ENCODE results near the gene AIG1. TPM values are rescaled to one million over a fixed set of nuclear protein-coding genes. Genes with fewer than 3 reads are reported as not detected.
A peak's percentile ranks its signal among the peaks of the same experiment; 100 is the strongest.
"Not testable (repeated sequence)": the region's sequence is repeated elsewhere in the genome, so short reads cannot be mapped to it uniquely, and the experiment has no call there.

Gene AIG1
- total and polyA plus RNA-seq, 2 experiments from 2014 or later, result 44.7 to 46.9 TPM

DNA sequence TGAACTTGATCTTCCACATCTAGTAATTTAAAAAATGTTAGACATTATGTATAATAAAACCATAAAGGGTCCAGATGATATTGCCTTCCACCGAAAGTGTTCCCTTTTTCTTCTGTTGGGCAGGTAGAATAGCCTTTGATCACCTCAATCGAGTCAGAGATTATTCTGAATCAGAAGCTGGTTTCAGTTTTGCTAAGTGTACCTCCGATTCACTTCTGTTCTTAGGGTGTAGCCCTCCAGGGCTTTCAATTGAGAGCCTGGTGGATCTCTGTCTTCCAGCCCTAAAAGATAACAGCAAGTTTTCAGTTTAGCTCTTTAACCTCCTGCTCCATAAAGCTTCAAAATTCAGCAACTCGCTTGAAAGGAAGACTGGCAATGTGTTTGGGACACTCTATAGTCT, 21.1 kb upstream of the AIG1 start:
- Histone ChIP-seq H3K9ac (no peak overlapping the region), H3K4me1 (ENCODE audit: insufficient read depth) (no peaks in the 10 kb centered on the region), H3K9me3 (ENCODE audit: low read depth) (no peaks in the 10 kb centered on the region), H2AFZ (peak overlapping the region; percentile 10; the same call in 1 of the 2 replicates), H3K36me3 (ENCODE audit: low read depth) (no peaks in the 10 kb centered on the region), H3K79me2 (ENCODE audit: insufficient read depth) (no peaks in the 10 kb centered on the region), H3K27ac (no peak overlapping the region), H3K27me3 (replicated peaks; ENCODE audit: insufficient read depth) (no peaks in the 10 kb centered on the region), H3K4me3 (no peak overlapping the region), H3F3A (ENCODE audit: insufficient read depth) (no peaks in the 10 kb centered on the region), H3K9me2 (ENCODE audit: insufficient read depth) (no peaks in the 10 kb centered on the region; the same call in 1 of the 2 replicates), H4K20me1 (ENCODE audit: insufficient read depth) (no peaks in the 10 kb centered on the region), H3K4me2 (ENCODE audit: unreplicated experiment) (no peak overlapping the region)
- no peak for DNase-seq
- TF ChIP-seq EZH2phosphoT487 (IDR thresholded peaks at IDR 0.05; ENCODE audit: insufficient read depth, low read depth), result no peak
- in situ Hi-C loops (cut with MboI), result no loop called here
- 83 to 89% methylated on average over 4 of the region's 4 CpGs for WGBS, 2 experiments (ENCODE audit: low coverage in 1 of 2, low lambda C conversion rate in 2 of 2, missing lambda C conversion rate in 2 of 2)

DNA sequence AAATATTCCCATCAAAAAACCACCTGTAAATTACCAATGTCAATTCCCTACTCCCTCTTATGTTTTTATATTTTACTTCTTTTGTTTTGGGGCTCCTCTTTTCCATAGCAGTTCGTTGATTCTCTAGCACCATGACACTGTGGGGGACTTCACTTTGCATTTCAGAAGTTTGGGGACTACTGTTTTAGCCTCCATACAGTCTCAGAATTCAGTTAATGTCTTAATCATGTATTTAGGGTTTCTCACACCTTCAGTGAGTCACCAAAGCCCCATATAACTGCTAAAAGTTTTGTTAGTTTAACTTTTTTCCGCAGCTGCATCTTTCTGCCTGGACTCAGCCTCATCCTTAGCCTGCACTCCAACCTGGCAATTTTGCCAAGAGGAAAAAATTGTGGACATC, 20.7 kb upstream of the AIG1 start:
- H3K9me3 ChIP-seq (ENCODE audit: low read depth), result no peaks in the 10 kb centered on the region
- no peaks in the 10 kb centered on the region for H3K79me2 ChIP-seq (ENCODE audit: insufficient read depth)
- TF ChIP-seq EZH2 (IDR thresholded peaks at IDR 0.05; ENCODE audit: insufficient read depth, poor library complexity, severe bottlenecking) (no peak), EZH2phosphoT487 (IDR thresholded peaks at IDR 0.05; ENCODE audit: insufficient read depth, low read depth) (no peak)
- no peaks in the 10 kb centered on the region for H3K36me3 ChIP-seq (ENCODE audit: low read depth)
- H3K9ac ChIP-seq, result no peak overlapping the region
- 77 to 92% methylated on average over 2 of the region's 2 CpGs for WGBS, 2 experiments (ENCODE audit: low coverage in 1 of 2, low lambda C conversion rate in 2 of 2, missing lambda C conversion rate in 2 of 2)
- no peaks in the 10 kb centered on the region for H3K4me1 ChIP-seq (ENCODE audit: insufficient read depth)
- H3K9me2 ChIP-seq (ENCODE audit: insufficient read depth), result no peaks in the 10 kb centered on the region; the same call in 1 of the 2 replicates
- DNase-seq, result no peak
- no peak overlapping the region for H3K27ac ChIP-seq
- no peaks in the 10 kb centered on the region for H3F3A ChIP-seq (ENCODE audit: insufficient read depth)
- no peaks in the 10 kb centered on the region for H4K20me1 ChIP-seq (ENCODE audit: insufficient read depth)
- H3K27me3 ChIP-seq (replicated peaks; ENCODE audit: insufficient read depth), result no peaks in the 10 kb centered on the region
- in situ Hi-C loops (cut with MboI), result no loop called here
- no peak overlapping the region for H3K4me3 ChIP-seq
- H2AFZ ChIP-seq, result peak overlapping the region; percentile 10; the same call in 1 of the 2 replicates
- no peak overlapping the region for H3K4me2 ChIP-seq (ENCODE audit: unreplicated experiment)

DNA sequence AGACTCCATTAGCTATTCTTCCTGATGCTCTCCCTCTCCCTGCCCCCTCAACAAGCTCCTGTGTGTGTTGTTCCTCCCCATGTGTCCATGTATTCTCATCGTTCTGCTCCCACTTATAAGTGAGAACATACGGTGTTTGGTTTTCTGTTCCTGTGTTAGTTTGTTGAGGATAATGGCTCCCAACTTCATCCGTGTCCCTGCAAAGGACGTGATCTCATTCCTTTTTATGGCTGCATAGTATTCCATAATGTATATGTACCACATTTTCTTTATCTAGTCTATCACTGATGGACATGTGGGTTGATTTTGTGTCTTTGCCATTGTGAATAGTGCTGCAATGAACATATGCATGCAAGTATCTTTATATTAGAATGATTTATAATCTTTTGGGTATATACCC, 16.3 kb upstream of the AIG1 start:
- H3K27ac ChIP-seq; H3K4me1 ChIP-seq (ENCODE audit: insufficient read depth); DNase-seq; H3K9ac ChIP-seq; in situ Hi-C loops (cut with MboI); H3F3A ChIP-seq (ENCODE audit: insufficient read depth); H3K9me2 ChIP-seq (ENCODE audit: insufficient read depth); H2AFZ ChIP-seq; H3K36me3 ChIP-seq (ENCODE audit: low read depth); H3K4me3 ChIP-seq; H3K4me2 ChIP-seq (ENCODE audit: unreplicated experiment); H3K9me3 ChIP-seq (ENCODE audit: low read depth); H3K27me3 ChIP-seq (replicated peaks; ENCODE audit: insufficient read depth); H4K20me1 ChIP-seq (ENCODE audit: insufficient read depth); H3K79me2 ChIP-seq (ENCODE audit: insufficient read depth): not testable (repeated sequence)
- WGBS, 2 experiments (ENCODE audit: low coverage in 1 of 2, low lambda C conversion rate in 2 of 2, missing lambda C conversion rate in 2 of 2), result 71 to 72% methylated on average over 4 of the region's 4 CpGs

GRCh38 chr6:143049611-143050010, 11.1 kb upstream of the AIG1 start:
- H3K36me3 ChIP-seq (ENCODE audit: low read depth), result no peaks in the 10 kb centered on the region
- no peak overlapping the region for H3K9ac ChIP-seq
- WGBS, 2 experiments (ENCODE audit: low coverage in 1 of 2, low lambda C conversion rate in 2 of 2, missing lambda C conversion rate in 2 of 2), result 74 to 79% methylated on average over 10 of the region's 10 CpGs
- H3K9me2 ChIP-seq (ENCODE audit: insufficient read depth), result no peaks in the 10 kb centered on the region
- no peak overlapping the region for H3K4me3 ChIP-seq
- H3K4me1 ChIP-seq (ENCODE audit: insufficient read depth), result no peaks in the 10 kb centered on the region
- no peaks in the 10 kb centered on the region for H3K79me2 ChIP-seq (ENCODE audit: insufficient read depth)
- no peaks in the 10 kb centered on the region for H4K20me1 ChIP-seq (ENCODE audit: insufficient read depth)
- no peaks in the 10 kb centered on the region for H3F3A ChIP-seq (ENCODE audit: insufficient read depth)
- H3K9me3 ChIP-seq (ENCODE audit: low read depth), result no peaks in the 10 kb centered on the region
- no peaks in the 10 kb centered on the region for H3K27me3 ChIP-seq (replicated peaks; ENCODE audit: insufficient read depth)
- no peak for DNase-seq
- no peak for TF ChIP-seq EZH2phosphoT487 (IDR thresholded peaks at IDR 0.05; ENCODE audit: insufficient read depth, low read depth)
- no peak for TF ChIP-seq EZH2 (IDR thresholded peaks at IDR 0.05; ENCODE audit: insufficient read depth, poor library complexity, severe bottlenecking)
- no peak overlapping the region for H2AFZ ChIP-seq
- H3K4me2 ChIP-seq (ENCODE audit: unreplicated experiment), result no peak overlapping the region
- H3K27ac ChIP-seq, result no peak overlapping the region
- in situ Hi-C loops (cut with MboI), result no loop called here

DNA sequence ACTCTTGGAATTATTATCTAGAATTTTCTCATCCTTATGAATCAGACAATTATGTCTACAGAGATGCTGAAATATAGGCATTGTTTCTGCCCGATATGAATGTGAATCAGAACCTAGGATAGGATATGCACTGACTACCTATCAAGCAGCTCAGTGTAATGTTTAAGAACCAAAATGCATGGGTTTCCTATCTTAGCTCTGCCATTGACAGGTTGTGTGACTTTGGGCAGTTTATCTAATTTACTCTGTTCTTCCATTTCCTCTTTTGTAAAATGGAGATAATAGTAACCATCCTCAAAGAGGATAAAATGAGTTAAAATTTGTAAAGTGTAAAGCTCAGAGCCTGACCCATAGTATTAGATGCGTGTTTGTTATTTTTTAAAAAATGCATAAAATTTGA, 10.2 kb upstream of the AIG1 start:
- 91 to 99% methylated on average over 2 of the region's 2 CpGs for WGBS, 2 experiments (ENCODE audit: low coverage in 1 of 2, low lambda C conversion rate in 2 of 2, missing lambda C conversion rate in 2 of 2)
- H3K9me2 ChIP-seq (ENCODE audit: insufficient read depth), result no peaks in the 10 kb centered on the region
- H2AFZ ChIP-seq, result no peak overlapping the region
- H3K9ac ChIP-seq, result no peak overlapping the region
- no peak for TF ChIP-seq EZH2 (IDR thresholded peaks at IDR 0.05; ENCODE audit: insufficient read depth, poor library complexity, severe bottlenecking)
- TF ChIP-seq EZH2phosphoT487 (IDR thresholded peaks at IDR 0.05; ENCODE audit: insufficient read depth, low read depth), result no peak
- DNase-seq, result no peak
- no peaks in the 10 kb centered on the region for H3K9me3 ChIP-seq (ENCODE audit: low read depth)
- no peak overlapping the region for H3K4me2 ChIP-seq (ENCODE audit: unreplicated experiment)
- in situ Hi-C loops (cut with MboI), result no loop called here
- H3K4me3 ChIP-seq, result no peak overlapping the region
- no peaks in the 10 kb centered on the region for H3K27me3 ChIP-seq (replicated peaks; ENCODE audit: insufficient read depth)
- no peak overlapping the region for H3K27ac ChIP-seq
- H3F3A ChIP-seq (ENCODE audit: insufficient read depth), result no peaks in the 10 kb centered on the region
- H3K79me2 ChIP-seq (ENCODE audit: insufficient read depth), result no peaks in the 10 kb centered on the region
- no peaks in the 10 kb centered on the region for H3K36me3 ChIP-seq (ENCODE audit: low read depth)
- no peaks in the 10 kb centered on the region for H4K20me1 ChIP-seq (ENCODE audit: insufficient read depth)
- H3K4me1 ChIP-seq (ENCODE audit: insufficient read depth), result no peaks in the 10 kb centered on the region

Measured in GM23248 (cell line).